Measurements from ENCODE around the gene TSPAN19. TPM values are rescaled to one million over a fixed set of nuclear protein-coding genes. Genes with fewer than 3 reads are reported as not detected.

Gene TSPAN19
- total RNA-seq, 1 experiment from 2014 or later = not detected

DNA sequence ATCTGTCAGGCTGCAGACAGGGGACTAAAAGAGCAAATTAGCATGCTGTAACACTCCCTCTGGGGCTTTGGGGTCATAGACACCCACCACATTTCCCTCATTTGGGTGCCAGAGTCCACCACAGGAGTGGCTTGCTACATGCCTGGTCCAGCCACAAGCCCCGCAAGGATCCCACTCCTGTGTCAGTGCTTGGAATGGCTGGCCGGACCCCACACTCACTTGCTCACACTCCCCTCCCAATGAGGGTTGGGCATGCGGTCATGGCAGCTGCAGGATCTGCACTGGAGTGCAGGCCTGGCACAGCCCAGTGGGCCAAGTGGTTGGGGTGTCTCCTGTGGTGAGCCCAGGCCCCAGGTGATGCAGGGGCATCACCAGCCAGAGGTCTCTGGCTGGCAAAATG is 59.9 kb downstream of the TSPAN19 start:
- intact Hi-C loops (cut with micrococcal nuclease; ENCODE audit: unreplicated experiment) (no loop called here), in situ Hi-C loops (cut with HindIII; ENCODE audit: low pct_unique_long_range_greater_than_20kb, low sequenced_read_pairs) (no loop called here)
- Histone ChIP-seq H3K36me3 (ENCODE audit: control insufficient read depth, insufficient read depth, low read length) (no peaks in the 10 kb centered on the region; the same call in 1 of the 2 replicates), H3K9me3 (ENCODE audit: control insufficient read depth, insufficient read depth, low read depth, low read length) (no peaks in the 10 kb centered on the region), H3K27ac (ENCODE audit: low read length) (no peak overlapping the region), H3K4me1 (ENCODE audit: control insufficient read depth, insufficient read depth, low read length) (no peaks in the 10 kb centered on the region), H3K4me3 (ENCODE audit: low read depth in 2 of 2, low read length in 2 of 2) (no peak overlapping the region), H3K27me3 (ENCODE audit: control insufficient read depth, insufficient read depth, low read length) (no peaks in the 10 kb centered on the region)
- DNase-seq (ENCODE audit: low read depth, low spot score) = no peak
- no peak for ATAC-seq
- BruUV-seq (replicated peaks) = no TSS peak
- TF ChIP-seq TCF7L2 (IDR thresholded peaks at IDR 0.05; ENCODE audit: low read depth, low read length) = no peak
- TF ChIP-seq, protein P1, sequence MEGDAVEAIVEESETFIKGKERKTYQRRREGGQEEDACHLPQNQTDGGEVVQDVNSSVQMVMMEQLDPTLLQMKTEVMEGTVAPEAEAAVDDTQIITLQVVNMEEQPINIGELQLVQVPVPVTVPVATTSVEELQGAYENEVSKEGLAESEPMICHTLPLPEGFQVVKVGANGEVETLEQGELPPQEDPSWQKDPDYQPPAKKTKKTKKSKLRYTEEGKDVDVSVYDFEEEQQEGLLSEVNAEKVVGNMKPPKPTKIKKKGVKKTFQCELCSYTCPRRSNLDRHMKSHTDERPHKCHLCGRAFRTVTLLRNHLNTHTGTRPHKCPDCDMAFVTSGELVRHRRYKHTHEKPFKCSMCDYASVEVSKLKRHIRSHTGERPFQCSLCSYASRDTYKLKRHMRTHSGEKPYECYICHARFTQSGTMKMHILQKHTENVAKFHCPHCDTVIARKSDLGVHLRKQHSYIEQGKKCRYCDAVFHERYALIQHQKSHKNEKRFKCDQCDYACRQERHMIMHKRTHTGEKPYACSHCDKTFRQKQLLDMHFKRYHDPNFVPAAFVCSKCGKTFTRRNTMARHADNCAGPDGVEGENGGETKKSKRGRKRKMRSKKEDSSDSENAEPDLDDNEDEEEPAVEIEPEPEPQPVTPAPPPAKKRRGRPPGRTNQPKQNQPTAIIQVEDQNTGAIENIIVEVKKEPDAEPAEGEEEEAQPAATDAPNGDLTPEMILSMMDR (IDR thresholded peaks at IDR 0.05) = no peak
- TF ChIP-seq SIN3A (IDR thresholded peaks at IDR 0.05; ENCODE audit: borderline replicate concordance, insufficient read depth, low read depth, low read length) = no peak
- TF ChIP-seq, protein P2, sequence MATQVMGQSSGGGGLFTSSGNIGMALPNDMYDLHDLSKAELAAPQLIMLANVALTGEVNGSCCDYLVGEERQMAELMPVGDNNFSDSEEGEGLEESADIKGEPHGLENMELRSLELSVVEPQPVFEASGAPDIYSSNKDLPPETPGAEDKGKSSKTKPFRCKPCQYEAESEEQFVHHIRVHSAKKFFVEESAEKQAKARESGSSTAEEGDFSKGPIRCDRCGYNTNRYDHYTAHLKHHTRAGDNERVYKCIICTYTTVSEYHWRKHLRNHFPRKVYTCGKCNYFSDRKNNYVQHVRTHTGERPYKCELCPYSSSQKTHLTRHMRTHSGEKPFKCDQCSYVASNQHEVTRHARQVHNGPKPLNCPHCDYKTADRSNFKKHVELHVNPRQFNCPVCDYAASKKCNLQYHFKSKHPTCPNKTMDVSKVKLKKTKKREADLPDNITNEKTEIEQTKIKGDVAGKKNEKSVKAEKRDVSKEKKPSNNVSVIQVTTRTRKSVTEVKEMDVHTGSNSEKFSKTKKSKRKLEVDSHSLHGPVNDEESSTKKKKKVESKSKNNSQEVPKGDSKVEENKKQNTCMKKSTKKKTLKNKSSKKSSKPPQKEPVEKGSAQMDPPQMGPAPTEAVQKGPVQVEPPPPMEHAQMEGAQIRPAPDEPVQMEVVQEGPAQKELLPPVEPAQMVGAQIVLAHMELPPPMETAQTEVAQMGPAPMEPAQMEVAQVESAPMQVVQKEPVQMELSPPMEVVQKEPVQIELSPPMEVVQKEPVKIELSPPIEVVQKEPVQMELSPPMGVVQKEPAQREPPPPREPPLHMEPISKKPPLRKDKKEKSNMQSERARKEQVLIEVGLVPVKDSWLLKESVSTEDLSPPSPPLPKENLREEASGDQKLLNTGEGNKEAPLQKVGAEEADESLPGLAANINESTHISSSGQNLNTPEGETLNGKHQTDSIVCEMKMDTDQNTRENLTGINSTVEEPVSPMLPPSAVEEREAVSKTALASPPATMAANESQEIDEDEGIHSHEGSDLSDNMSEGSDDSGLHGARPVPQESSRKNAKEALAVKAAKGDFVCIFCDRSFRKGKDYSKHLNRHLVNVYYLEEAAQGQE (IDR thresholded peaks at IDR 0.05; ENCODE audit: insufficient read depth in 1 of 2, low read depth in 2 of 2, low read length in 1 of 2) = no peak
- no peak for TF ChIP-seq POLR2AphosphoS5 (IDR thresholded peaks at IDR 0.05; ENCODE audit: low read depth, low read length)
- ChIA-PET CTCF (no interaction called here), POLR2A (no interaction called here)

DNA sequence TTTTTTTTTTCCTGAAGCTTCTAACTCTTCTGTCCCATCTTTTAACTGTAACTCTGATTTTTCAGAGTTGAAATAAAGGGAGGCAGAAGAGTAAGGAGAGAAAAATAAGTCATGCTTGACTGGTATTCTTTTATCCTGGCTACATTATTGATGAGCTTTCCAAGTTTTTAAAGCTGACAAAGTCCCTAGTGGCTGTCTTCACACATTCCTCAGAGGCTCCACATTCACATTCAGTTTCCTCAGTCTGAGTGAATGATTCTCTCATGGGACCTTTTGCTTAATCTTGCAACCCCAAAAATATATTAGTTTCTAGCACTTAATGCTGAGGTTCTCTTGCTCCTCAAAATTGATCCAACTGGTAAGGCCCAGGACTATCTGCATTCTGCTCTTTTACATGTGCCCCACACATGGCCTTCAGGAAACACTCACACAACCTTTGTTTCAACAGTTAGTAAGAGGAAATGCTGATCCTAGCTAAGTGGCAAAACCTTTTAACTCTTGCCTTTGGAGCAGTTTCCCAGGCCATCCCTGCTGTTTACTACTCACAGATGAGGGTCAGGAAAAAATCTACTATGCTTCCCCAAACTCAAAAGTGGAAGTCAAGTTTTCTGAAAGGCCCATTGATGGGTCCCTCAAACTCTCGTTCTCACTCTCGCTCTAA is 61.8 kb downstream of the TSPAN19 start:
- H3K27me3 ChIP-seq (ENCODE audit: control insufficient read depth, insufficient read depth, low read length) = no peaks in the 10 kb centered on the region
- H3K36me3 ChIP-seq (ENCODE audit: control insufficient read depth, insufficient read depth, low read length) = no peaks in the 10 kb centered on the region; the same call in 1 of the 2 replicates
- DNase-seq (ENCODE audit: low read depth, low spot score) = no peak
- no TSS peak for BruUV-seq (replicated peaks)
- POLR2A ChIA-PET = no interaction called here
- CTCF ChIA-PET = no interaction called here
- in situ Hi-C loops (cut with HindIII; ENCODE audit: low pct_unique_long_range_greater_than_20kb, low sequenced_read_pairs) = no loop called here
- no peaks in the 10 kb centered on the region for H3K9me3 ChIP-seq (ENCODE audit: control insufficient read depth, insufficient read depth, low read depth, low read length)
- no peaks in the 10 kb centered on the region for H3K4me1 ChIP-seq (ENCODE audit: control insufficient read depth, insufficient read depth, low read length)
- TF ChIP-seq SIN3A (IDR thresholded peaks at IDR 0.05; ENCODE audit: borderline replicate concordance, insufficient read depth, low read depth, low read length) = no peak
- no peak for TF ChIP-seq POLR2AphosphoS5 (IDR thresholded peaks at IDR 0.05; ENCODE audit: low read depth, low read length)
- TF ChIP-seq, protein P2 (IDR thresholded peaks at IDR 0.05; ENCODE audit: insufficient read depth in 1 of 2, low read depth in 2 of 2, low read length in 1 of 2) = no peak
- TF ChIP-seq, protein P1 (IDR thresholded peaks at IDR 0.05) = no peak
- no peak for TF ChIP-seq TCF7L2 (IDR thresholded peaks at IDR 0.05; ENCODE audit: low read depth, low read length)
- no peak overlapping the region for H3K4me3 ChIP-seq (ENCODE audit: low read depth in 2 of 2, low read length in 2 of 2)
- H3K27ac ChIP-seq (ENCODE audit: low read length) = no peak overlapping the region
- intact Hi-C loops (cut with micrococcal nuclease; ENCODE audit: unreplicated experiment) = no loop called here
- no peak for ATAC-seq

Measured in Panc1 (cell line).